GM06990 (cell line): ENCODE data around the gene SMCHD1.

Experiments
- DNase-seq: peaks from one replicate; pipeline ENCODE4 v3.0.0-alpha.2; 2011; ENCODE audit not compliant: insufficient read length; ENCODE audit errors: extremely low read depth
- H3K27me3 ChIP-seq: replicated peaks from 2 replicates; pipeline ENCODE4 v1.6.0; 2011; ENCODE audit warnings: low read length; ENCODE audit not compliant: control insufficient read depth, insufficient read depth
- H3K36me3 ChIP-seq: 2 replicates; pipeline ENCODE4 v1.5.1; 2011; ENCODE audit warnings: low read length; ENCODE audit not compliant: control insufficient read depth, insufficient read depth
- H3K4me3 ChIP-seq: replicated peaks from 2 replicates; pipeline ENCODE4 v1.5.1; 2011; ENCODE audit warnings: low read depth, mild to moderate bottlenecking, control low read depth, low read length
- CTCF ChIP-seq: IDR thresholded peaks from 2 replicates; pipeline ENCODE4 v1.5.1; 2011; ENCODE audit warnings: low read length, control low read depth, mild to moderate bottlenecking, inconsistent platforms; ENCODE audit not compliant: insufficient read depth, poor library complexity, severe bottlenecking

The SMCHD1 gene

DNA sequence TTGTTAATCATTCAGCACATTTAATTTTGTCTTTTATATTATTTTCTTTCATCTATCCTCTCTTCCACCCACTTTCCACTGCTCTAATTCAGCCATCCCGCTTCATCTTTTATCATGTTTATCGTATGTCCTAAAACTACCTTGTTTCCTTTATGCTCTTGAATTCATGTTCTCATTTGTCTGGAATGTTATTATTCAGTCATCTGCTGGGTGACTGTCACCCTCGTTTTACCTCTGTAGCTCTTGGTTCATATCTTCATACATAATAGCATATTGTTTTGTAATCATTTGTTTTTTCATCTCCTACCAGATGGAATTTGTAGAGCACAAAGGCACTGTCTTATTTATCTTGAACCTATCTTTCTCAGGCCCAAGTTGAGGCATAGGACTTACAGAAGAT, 37.0 kb downstream of the SMCHD1 start:
- no peak for TF ChIP-seq CTCF
- Histone ChIP-seq H3K36me3 (peaks cover 11% of the 10 kb centered on the region), H3K27me3 (no peaks in the 10 kb centered on the region), H3K4me3 (no peak overlapping the region)
- DNase-seq: no peak

- Histone ChIP-seq H3K36me3 (peaks cover 5% of the 10 kb centered on the region), H3K4me3 (no peak overlapping the region), H3K27me3 (no peaks in the 10 kb centered on the region)
- TF ChIP-seq CTCF: no peak
- no peak for DNase-seq
These were observed 41.7 kb downstream of the SMCHD1 start for GRCh38 chr18:2697184-2697583.

- no peak for TF ChIP-seq CTCF
- Histone ChIP-seq H3K27me3 (no peaks in the 10 kb centered on the region), H3K36me3 (peaks cover 5% of the 10 kb centered on the region), H3K4me3 (no peak overlapping the region)
- DNase-seq: no peak
These were observed 43.5 kb downstream of the SMCHD1 start for GRCh38 chr18:2699001-2699400.

DNA sequence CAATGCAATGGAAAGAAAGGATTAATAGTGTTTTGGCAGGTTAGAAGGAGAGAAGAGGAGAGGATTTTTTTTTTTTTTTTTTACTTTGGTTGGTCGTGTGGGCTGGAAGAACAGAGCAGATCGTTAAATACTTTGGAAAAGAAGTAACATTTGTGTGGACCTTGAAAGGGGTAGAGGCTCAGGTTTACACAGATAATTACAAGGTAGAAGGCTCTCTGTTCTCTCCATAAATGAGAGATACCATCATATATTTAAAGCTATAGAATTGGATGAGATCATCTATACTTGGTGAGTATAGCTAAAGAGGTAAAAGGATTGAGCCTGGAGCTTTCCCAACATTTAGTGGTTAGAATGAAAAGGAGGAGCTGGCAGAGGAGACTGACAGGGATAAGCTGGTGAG, 49.0 kb downstream of the SMCHD1 start:
- DNase-seq: no peak
- TF ChIP-seq CTCF: no peak
- H3K27me3 ChIP-seq: no peaks in the 10 kb centered on the region
- H3K4me3 ChIP-seq: no peak overlapping the region
- peaks cover 6% of the 10 kb centered on the region for H3K36me3 ChIP-seq

- Histone ChIP-seq H3K4me3 (no peak overlapping the region), H3K27me3 (no peaks in the 10 kb centered on the region), H3K36me3 (peaks cover 11% of the 10 kb centered on the region)
- TF ChIP-seq CTCF: no peak
- no peak for DNase-seq
These were observed 51.4 kb downstream of the SMCHD1 start for GRCh38 chr18:2706903-2707302.

DNA sequence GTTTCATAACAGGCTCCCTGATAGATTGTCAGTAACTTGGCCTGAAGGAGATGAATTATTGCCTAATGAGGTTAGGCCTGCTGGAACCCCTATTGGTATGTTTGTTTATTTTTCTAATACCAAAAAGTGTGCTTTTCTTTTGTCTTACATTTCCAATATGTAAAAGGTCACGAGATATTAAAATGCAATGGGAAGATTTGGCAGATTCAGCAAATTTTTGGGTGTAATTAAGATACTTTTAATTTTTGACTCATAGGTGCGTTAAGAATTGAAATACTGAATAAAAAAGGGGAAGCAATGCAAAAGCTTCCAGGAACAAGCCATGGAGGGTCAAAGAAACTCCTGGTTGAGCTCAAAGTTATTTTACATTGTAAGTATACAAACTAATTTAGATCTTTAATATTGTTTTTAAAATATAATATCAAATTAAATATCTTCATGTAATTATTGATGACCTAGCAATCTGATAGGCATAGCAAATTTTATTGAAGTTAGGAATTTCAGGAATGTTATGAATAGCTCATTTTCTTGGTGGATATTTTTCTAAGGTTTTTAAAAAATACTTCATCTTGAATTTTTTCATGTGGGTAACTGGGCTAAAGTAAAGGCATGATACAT, 52.1 kb downstream of the SMCHD1 start:
- no peak for TF ChIP-seq CTCF
- no peaks in the 10 kb centered on the region for H3K27me3 ChIP-seq
- peaks cover 11% of the 10 kb centered on the region for H3K36me3 ChIP-seq
- no peak for DNase-seq
- no peak overlapping the region for H3K4me3 ChIP-seq
